ENCODE results near the gene AGTR1. TPM values are rescaled to one million over a fixed set of nuclear protein-coding genes. Genes with fewer than 3 reads are reported as not detected.

The AGTR1 gene
- total RNA-seq, 1 experiment from 2014 or later: not detected

GRCh38 chr3:148729476-148730055, 31.9 kb downstream of the AGTR1 start:
- H3T11ph ChIP-seq (ENCODE audit: low read length): no peak overlapping the region
- no peak overlapping the region for H3K56ac ChIP-seq (ENCODE audit: insufficient read length, low read depth, low read length)
- Mint-ChIP-seq H3K36me3 (ENCODE audit: insufficient read depth in 1 of 3, low read depth in 3 of 3) (no peaks in the 10 kb centered on the region), H3K27me3 (ENCODE audit: low read depth) (no peaks in the 10 kb centered on the region), H3K4me3 (no peak overlapping the region), H3K9me3 (no peaks in the 10 kb centered on the region), H3K27ac (no peak overlapping the region), H3K4me1 (0 out of 4 replicates have a peak, but pooled peaks cover 0 to 2% of the 10 kb centered on the region in 2 experiments)
- H4K8ac ChIP-seq (replicated peaks; ENCODE audit: insufficient read length, low read depth, low read length): no peak overlapping the region
- H3K4ac ChIP-seq (ENCODE audit: low read depth, low read length): no peak overlapping the region
- H2BK5ac ChIP-seq (ENCODE audit: insufficient read length, low read length): no peak overlapping the region
- H3K23me2 ChIP-seq (ENCODE audit: insufficient read length, low read depth, low read length, poor library complexity, severe bottlenecking): no peaks in the 10 kb centered on the region
- no peaks in the 10 kb centered on the region for H3K4me1 ChIP-seq (ENCODE audit: insufficient read depth, low read length)
- DNase-seq: no peak
- H3K27ac ChIP-seq (ENCODE audit: insufficient read length, low read depth, low read length): no peak overlapping the region
- H4K91ac ChIP-seq (ENCODE audit: insufficient read length, low read depth, low read length): no peak overlapping the region
- H3K9ac ChIP-seq (ENCODE audit: extremely low read depth, insufficient read length, low read length): no peak overlapping the region
- H4K5ac ChIP-seq (ENCODE audit: insufficient read length, low read depth, low read length): no peak overlapping the region
- H3K4me2 ChIP-seq (ENCODE audit: insufficient read depth, insufficient read length, low read length): no peak overlapping the region
- TF ChIP-seq CTCF (conservative IDR thresholded peaks at IDR 0.05): no peak
- H3K14ac ChIP-seq (ENCODE audit: insufficient read depth, low read length): no peak overlapping the region
- no peak overlapping the region for H2BK20ac ChIP-seq (ENCODE audit: low read depth, low read length, poor library complexity, severe bottlenecking)
- no peak overlapping the region for H2AK5ac ChIP-seq (ENCODE audit: insufficient read length, low read length)
- no peaks in the 10 kb centered on the region for H4K20me1 ChIP-seq (ENCODE audit: control insufficient read depth, insufficient read depth, insufficient read length)
- H3K23ac ChIP-seq (ENCODE audit: insufficient read length, low read depth, low read length): no peak overlapping the region
- no peak overlapping the region for H2BK12ac ChIP-seq (ENCODE audit: insufficient read length, low read depth, low read length)
- H3K27me3 ChIP-seq (ENCODE audit: insufficient read depth, low read length): no peaks in the 10 kb centered on the region
- no CpG with 5 or more reads among the region's 5 CpGs for WGBS (ENCODE audit: extremely low coverage, insufficient read length, low lambda C conversion rate)
- H2BK15ac ChIP-seq (ENCODE audit: low read depth, low read length): no peak overlapping the region
- no peaks in the 10 kb centered on the region for H3K79me2 ChIP-seq (ENCODE audit: insufficient read depth, low read length)
- H3K79me1 ChIP-seq (ENCODE audit: insufficient read depth, low read depth, low read length, poor library complexity, severe bottlenecking): no peaks in the 10 kb centered on the region
- H2BK120ac ChIP-seq (ENCODE audit: low read depth, low read length, poor library complexity, severe bottlenecking): no peak overlapping the region
- no peaks in the 10 kb centered on the region for H3K9me3 ChIP-seq (ENCODE audit: control insufficient read depth, low read depth, low read length)
- H3K18ac ChIP-seq (ENCODE audit: insufficient read length, low read depth, low read length): no peak overlapping the region
- no peak overlapping the region for H2AFZ ChIP-seq (ENCODE audit: low read length)

Data from H9 (cell line).